MM.1S (cell line): Measurements from ENCODE around the gene C5AR1.

Experiments used
- CTCF ChIP-seq: fragments of 300-600 bp; sonication (generic); IDR thresholded peaks from 2 replicates; pipeline ENCODE4 v1.5.1; 2016; ENCODE audit warnings: antibody characterized with exemption, low read length, mixed read lengths
- EZH2 ChIP-seq: fragments of 300-600 bp; sonication (generic); optimal IDR thresholded peaks from 2 replicates; pipeline ENCODE3; 2017; ENCODE audit warnings: low read depth, mild to moderate bottlenecking, antibody characterized with exemption, low read length, mixed read lengths
- EZH2phosphoT487 ChIP-seq: fragments of 300-600 bp; sonication (generic); IDR thresholded peaks from 2 replicates; pipeline ENCODE4 v1.6.1; 2018; ENCODE audit warnings: antibody characterized with exemption, low read length

GRCh38 chr19:47315125-47315821, 5.6 kb downstream of the C5AR1 start:
- TF ChIP-seq EZH2phosphoT487, result no peak
- no peak for TF ChIP-seq CTCF
- TF ChIP-seq EZH2, result no peak
